GM18505 (cell line): ENCODE data around the gene TNFSF10.
"Not testable (repeated sequence)": the region's sequence is repeated elsewhere in the genome, so short reads cannot be mapped to it uniquely, and the experiment has no call there.

Experiments
- ATAC-seq: cut with Tn5 transposase; IDR thresholded peaks from one replicate; pipeline ENCODE4 v1.9.1; 2021; ENCODE audit not compliant: unreplicated experiment
- POLR2A ChIP-seq: IDR thresholded peaks from 4 replicates; pipeline ENCODE4 v1.6.1; 2011; ENCODE audit warnings: borderline replicate concordance; ENCODE audit not compliant: insufficient read depth, insufficient read length; ENCODE audit errors: extremely low read depth

Gene TNFSF10

GRCh38 chr3:172538368-172539151 lies 15.3 kb upstream of the TNFSF10 start:
- ATAC-seq = no peak
- no peak for TF ChIP-seq POLR2A

- TF ChIP-seq POLR2A = no peak
- ATAC-seq = no peak
These were observed 14.4 kb upstream of the TNFSF10 start for GRCh38 chr3:172537507-172538158.

- no peak for ATAC-seq
- TF ChIP-seq POLR2A = no peak
These were observed 13.8 kb upstream of the TNFSF10 start for GRCh38 chr3:172536993-172537419.

GRCh38 chr3:172536505-172536904 lies 13.3 kb upstream of the TNFSF10 start:
- ATAC-seq = no peak
- TF ChIP-seq POLR2A = no peak

GRCh38 chr3:172530566-172530965 lies 7.3 kb upstream of the TNFSF10 start:
- TF ChIP-seq POLR2A = no peak
- ATAC-seq = no peak

GRCh38 chr3:172530101-172530561 lies 6.9 kb upstream of the TNFSF10 start:
- ATAC-seq = no peak
- no peak for TF ChIP-seq POLR2A

GRCh38 chr3:172528677-172529076 lies 5.4 kb upstream of the TNFSF10 start:
- ATAC-seq = no peak

GRCh38 chr3:172527306-172527705 lies 4.1 kb upstream of the TNFSF10 start:
- no peak for ATAC-seq
- no peak for TF ChIP-seq POLR2A

More at GRCh38 chr3:172528677-172529076, 5.4 kb upstream of the TNFSF10 start:
- TF ChIP-seq POLR2A = no peak

GRCh38 chr3:172525116-172525613 lies 1.9 kb upstream of the TNFSF10 start:
- ATAC-seq = no peak
- no peak for TF ChIP-seq POLR2A

- TF ChIP-seq POLR2A = no peak
- ATAC-seq = no peak
These were observed 1.4 kb upstream of the TNFSF10 start for GRCh38 chr3:172524611-172525010.

GRCh38 chr3:172521837-172522726 lies 1.1 kb downstream of the TNFSF10 start:
- ATAC-seq = not testable (repeated sequence)

GRCh38 chr3:172520301-172520831 lies 2.9 kb downstream of the TNFSF10 start:
- peak; percentile 68 for ATAC-seq
- no peak for TF ChIP-seq POLR2A

GRCh38 chr3:172519740-172520139 lies 3.5 kb downstream of the TNFSF10 start:
- TF ChIP-seq POLR2A = no peak
- ATAC-seq = no peak
